DOHH2 (cell line): ENCODE results near the gene RNF11.

Experiments used
- H3F3A ChIP-seq: fragments of 200-600 bp; sonication (generic), shearing (Covaris generic); 2 replicates; pipeline ENCODE4 v1.6.0; 2016; ENCODE audit warnings: antibody characterized with exemption, mild to moderate bottlenecking; ENCODE audit not compliant: control insufficient read depth, insufficient read depth
- H3K27ac ChIP-seq: fragments of 200-600 bp; sonication (generic); 2 replicates; pipeline ENCODE4 v1.5.1; 2014; ENCODE audit warnings: low read depth, mild to moderate bottlenecking, low read length, moderate library complexity
- H3K27me3 ChIP-seq: fragments of 200-600 bp; sonication (generic); 2 replicates; pipeline ENCODE4 v1.6.1; 2014; ENCODE audit warnings: mild to moderate bottlenecking, low read length, mixed read lengths; ENCODE audit not compliant: control insufficient read depth
- H3K36me3 ChIP-seq: fragments of 200-600 bp; sonication (generic); 2 replicates; pipeline ENCODE4 v1.6.1; 2014; ENCODE audit warnings: mild to moderate bottlenecking, low read length, moderate library complexity, mixed read lengths; ENCODE audit not compliant: control insufficient read depth
- H3K4me1 ChIP-seq: fragments of 200-600 bp; sonication (generic); 2 replicates; pipeline ENCODE4 v1.6.1; 2014; ENCODE audit warnings: mild to moderate bottlenecking, low read length, mixed read lengths; ENCODE audit not compliant: control insufficient read depth
- H3K4me2 ChIP-seq: fragments of 200-600 bp; sonication (generic); 2 replicates; pipeline ENCODE4 v1.6.0; 2014; ENCODE audit warnings: mild to moderate bottlenecking, low read length, moderate library complexity
- H3K4me3 ChIP-seq: fragments of 200-600 bp; sonication (generic); 2 replicates; pipeline ENCODE4 v1.5.1; 2014; ENCODE audit warnings: mild to moderate bottlenecking, low read length, mixed read lengths
- H3K79me2 ChIP-seq: fragments of 200-600 bp; sonication (generic); 2 replicates; pipeline ENCODE4 v1.6.1; 2014; ENCODE audit warnings: mild to moderate bottlenecking, low read length, mixed read lengths; ENCODE audit not compliant: control insufficient read depth
- H3K9me2 ChIP-seq: fragments of 200-600 bp; sonication (generic); replicated peaks from 2 replicates; pipeline ENCODE4 v1.6.1; 2014; ENCODE audit warnings: mild to moderate bottlenecking, low read length, mixed read lengths; ENCODE audit not compliant: control insufficient read depth
- H3K9me3 ChIP-seq: fragments of 200-600 bp; sonication (generic); 2 replicates; pipeline ENCODE4 v1.6.1; 2014; ENCODE audit warnings: antibody characterized with exemption, low read length, mixed read lengths; ENCODE audit not compliant: control insufficient read depth, insufficient read depth
- H4K20me1 ChIP-seq: fragments of 200-600 bp; sonication (generic); 2 replicates; pipeline ENCODE4 v1.6.0; 2014; ENCODE audit warnings: low read depth, mild to moderate bottlenecking, antibody characterized with exemption, low read length, moderate library complexity; ENCODE audit not compliant: control insufficient read depth, insufficient read depth
- EZH2phosphoT487 ChIP-seq: fragments of 200-600 bp; sonication (generic); IDR thresholded peaks from 2 replicates; pipeline ENCODE4 v1.6.1; 2017; ENCODE audit warnings: borderline replicate concordance, mild to moderate bottlenecking, antibody characterized with exemption, low read length, moderate library complexity, mixed read lengths
- TF ChIP-seq, protein P1 (sequence below): fragments of 200-600 bp; sonication (generic); IDR thresholded peaks from one replicate; pipeline ENCODE4 v1.5.1; 2014; ENCODE audit warnings: antibody characterized with exemption, mild to moderate bottlenecking, low read depth, low read length; ENCODE audit not compliant: poor library complexity, severe bottlenecking

Gene RNF11

DNA sequence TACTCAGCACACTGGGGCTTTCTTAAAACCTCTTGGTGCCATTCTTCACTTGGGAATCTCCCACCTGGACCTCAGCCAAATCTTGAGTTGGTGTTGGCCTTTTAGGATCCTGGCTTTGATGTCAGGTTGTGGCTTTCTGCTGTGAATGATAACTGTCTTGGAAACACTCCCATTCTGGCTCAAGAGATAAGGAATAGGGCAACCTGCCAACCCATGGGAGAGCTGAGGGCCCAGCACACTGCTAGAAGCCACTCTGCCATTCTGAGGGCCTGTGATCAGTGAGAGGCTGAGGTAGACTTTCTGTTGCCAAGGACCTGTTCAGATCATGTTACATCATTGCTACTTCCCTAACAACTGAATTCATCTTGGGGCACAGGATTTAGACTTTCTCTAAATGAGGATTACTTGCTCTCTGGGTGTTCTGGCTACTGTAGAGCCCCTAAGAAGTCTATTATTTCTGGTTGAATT lies 48.4 kb downstream of the RNF11 start:
- Histone ChIP-seq H3K9me3 (no peaks in the 10 kb centered on the region), H3F3A (no peaks in the 10 kb centered on the region), H3K79me2 (no peaks in the 10 kb centered on the region), H3K4me1 (no peaks in the 10 kb centered on the region), H4K20me1 (no peaks in the 10 kb centered on the region), H3K36me3 (no peaks in the 10 kb centered on the region), H3K27me3 (peaks cover 35% of the 10 kb centered on the region), H3K27ac (no peak overlapping the region), H3K4me2 (no peak overlapping the region), H3K4me3 (no peak overlapping the region), H3K9me2 (no peaks in the 10 kb centered on the region)
- TF ChIP-seq, protein P1, sequence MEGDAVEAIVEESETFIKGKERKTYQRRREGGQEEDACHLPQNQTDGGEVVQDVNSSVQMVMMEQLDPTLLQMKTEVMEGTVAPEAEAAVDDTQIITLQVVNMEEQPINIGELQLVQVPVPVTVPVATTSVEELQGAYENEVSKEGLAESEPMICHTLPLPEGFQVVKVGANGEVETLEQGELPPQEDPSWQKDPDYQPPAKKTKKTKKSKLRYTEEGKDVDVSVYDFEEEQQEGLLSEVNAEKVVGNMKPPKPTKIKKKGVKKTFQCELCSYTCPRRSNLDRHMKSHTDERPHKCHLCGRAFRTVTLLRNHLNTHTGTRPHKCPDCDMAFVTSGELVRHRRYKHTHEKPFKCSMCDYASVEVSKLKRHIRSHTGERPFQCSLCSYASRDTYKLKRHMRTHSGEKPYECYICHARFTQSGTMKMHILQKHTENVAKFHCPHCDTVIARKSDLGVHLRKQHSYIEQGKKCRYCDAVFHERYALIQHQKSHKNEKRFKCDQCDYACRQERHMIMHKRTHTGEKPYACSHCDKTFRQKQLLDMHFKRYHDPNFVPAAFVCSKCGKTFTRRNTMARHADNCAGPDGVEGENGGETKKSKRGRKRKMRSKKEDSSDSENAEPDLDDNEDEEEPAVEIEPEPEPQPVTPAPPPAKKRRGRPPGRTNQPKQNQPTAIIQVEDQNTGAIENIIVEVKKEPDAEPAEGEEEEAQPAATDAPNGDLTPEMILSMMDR: no peak
- no peak for TF ChIP-seq EZH2phosphoT487

DNA sequence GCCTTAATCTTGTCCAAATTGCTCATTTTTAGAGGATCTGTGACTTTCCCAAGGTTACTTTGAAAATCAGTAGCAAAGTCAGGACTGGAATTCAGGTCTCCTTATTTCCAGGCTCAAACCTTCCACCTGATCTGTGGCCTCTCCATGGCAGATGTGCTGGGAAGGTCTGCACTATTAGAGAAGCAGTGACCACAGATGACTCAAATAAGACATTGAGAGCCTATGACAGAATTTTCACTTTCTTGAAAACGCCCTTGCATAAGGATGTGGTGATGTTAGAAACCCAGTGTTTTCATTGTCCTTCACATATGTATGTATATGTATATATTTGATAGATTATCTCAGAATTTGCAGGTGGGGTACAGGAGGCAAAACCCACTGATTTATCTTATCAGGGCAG lies 49.0 kb downstream of the RNF11 start:
- TF ChIP-seq EZH2phosphoT487: no peak
- TF ChIP-seq, protein P1: no peak
- Histone ChIP-seq H3K9me3 (no peaks in the 10 kb centered on the region), H3K27me3 (peaks cover 35% of the 10 kb centered on the region), H3K36me3 (no peaks in the 10 kb centered on the region), H3K4me2 (no peak overlapping the region), H3K9me2 (no peaks in the 10 kb centered on the region), H3K4me1 (no peaks in the 10 kb centered on the region), H3K4me3 (no peak overlapping the region), H3K27ac (no peak overlapping the region), H3F3A (no peaks in the 10 kb centered on the region), H3K79me2 (no peaks in the 10 kb centered on the region), H4K20me1 (no peaks in the 10 kb centered on the region)

DNA sequence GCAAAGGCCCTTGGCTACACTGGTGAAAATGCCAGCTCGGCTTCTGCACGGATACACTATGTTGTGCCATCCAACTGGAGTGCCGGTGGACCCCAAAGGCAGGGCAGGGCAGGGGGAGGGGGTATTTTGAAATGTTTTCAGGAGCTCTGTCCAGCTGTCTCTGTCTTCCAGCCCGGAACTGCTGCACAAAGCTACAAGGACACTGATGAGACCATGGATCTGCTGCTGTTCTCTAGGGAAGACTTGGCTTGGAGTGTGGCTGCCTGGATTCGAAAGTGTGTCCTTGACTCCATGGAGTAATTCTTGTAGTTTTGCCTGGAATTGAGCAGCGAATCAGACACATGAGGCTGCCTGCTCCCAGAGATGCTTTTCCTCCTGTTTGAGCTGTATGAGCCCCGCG lies 51.9 kb downstream of the RNF11 start:
- Histone ChIP-seq H3K27ac (no peak overlapping the region), H3K4me1 (no peaks in the 10 kb centered on the region), H3K9me2 (no peaks in the 10 kb centered on the region), H3K36me3 (no peaks in the 10 kb centered on the region), H3F3A (no peaks in the 10 kb centered on the region), H3K27me3 (peaks cover 31% of the 10 kb centered on the region), H3K79me2 (no peaks in the 10 kb centered on the region), H3K4me3 (no peak overlapping the region), H4K20me1 (no peaks in the 10 kb centered on the region), H3K4me2 (no peak overlapping the region), H3K9me3 (no peaks in the 10 kb centered on the region)
- TF ChIP-seq, protein P1: no peak
- TF ChIP-seq EZH2phosphoT487: no peak

DNA sequence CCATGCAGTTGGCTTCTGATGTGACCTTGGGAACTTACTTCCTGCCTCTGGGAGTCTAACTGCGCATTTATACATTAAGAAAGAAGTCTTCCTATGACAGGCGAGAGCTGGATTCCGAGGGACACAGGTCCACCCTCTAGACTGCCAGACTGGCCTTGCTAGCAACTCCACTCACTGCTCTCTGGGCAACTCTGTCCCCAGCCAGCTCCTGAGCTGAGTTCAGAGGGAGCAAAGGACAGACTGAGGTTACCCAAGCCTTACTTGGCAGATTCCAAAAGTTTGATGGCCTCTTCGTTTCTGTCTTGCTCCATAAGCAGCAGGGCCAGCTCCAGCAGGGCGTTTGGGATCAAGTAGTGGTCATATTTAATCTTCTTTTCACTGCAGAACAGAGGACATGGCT lies 52.5 kb downstream of the RNF11 start:
- no peaks in the 10 kb centered on the region for H4K20me1 ChIP-seq
- no peaks in the 10 kb centered on the region for H3K4me1 ChIP-seq
- H3K36me3 ChIP-seq: no peaks in the 10 kb centered on the region
- no peaks in the 10 kb centered on the region for H3F3A ChIP-seq
- H3K4me2 ChIP-seq: no peak overlapping the region
- H3K9me3 ChIP-seq: no peaks in the 10 kb centered on the region
- no peak overlapping the region for H3K4me3 ChIP-seq
- no peak for TF ChIP-seq EZH2phosphoT487
- TF ChIP-seq, protein P1: no peak
- no peaks in the 10 kb centered on the region for H3K9me2 ChIP-seq
- no peak overlapping the region for H3K27ac ChIP-seq
- H3K79me2 ChIP-seq: no peaks in the 10 kb centered on the region
- H3K27me3 ChIP-seq: peaks cover 29% of the 10 kb centered on the region
